ENCODE measurements around the gene FUOM. TPM values are rescaled to one million over a fixed set of nuclear protein-coding genes. Genes with fewer than 3 reads are reported as not detected.

The FUOM gene
- polyA plus RNA-seq, 1 donor from 2014 or later, result not detected

GRCh38 chr10:133359972-133360610 lies 2.3 kb upstream of the FUOM start (continued):
- TF ChIP-seq CTCF (IDR thresholded peaks at IDR 0.05; ENCODE audit: poor library complexity, severe bottlenecking) (no peak), RAD21 (conservative IDR thresholded peaks at IDR 0.05) (no peak)

DNA sequence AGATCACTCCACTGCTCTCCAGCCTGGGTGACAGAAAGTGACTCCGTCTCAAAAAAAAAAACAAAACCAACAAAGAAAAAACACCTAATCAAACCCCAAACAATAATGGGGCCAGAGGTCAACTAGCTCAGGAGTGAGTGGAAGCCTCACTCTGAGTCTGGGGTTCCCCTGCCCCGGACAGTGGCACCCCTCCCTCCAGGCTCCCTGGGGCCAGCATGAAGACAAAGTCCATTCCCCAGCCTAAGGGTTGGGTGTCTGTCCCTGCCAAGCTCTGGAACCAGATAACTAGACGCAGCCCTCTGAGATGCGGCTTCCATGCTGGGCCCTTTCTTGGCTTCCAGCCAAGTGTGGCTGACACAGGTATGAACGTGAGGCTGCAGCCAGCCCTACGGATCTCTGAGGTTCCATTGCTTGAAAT lies 1.7 kb upstream of the FUOM start:
- Histone ChIP-seq H3K9ac (ENCODE audit: low read length) (no peak overlapping the region), H3K9me3 (ENCODE audit: low read length) (peaks cover 2% of the 10 kb centered on the region), H3F3A (ENCODE audit: insufficient read depth, low read length, poor library complexity, severe bottlenecking) (no peaks in the 10 kb centered on the region), H3K4me2 (ENCODE audit: low read length) (no peak overlapping the region), H4K20me1 (ENCODE audit: insufficient read depth) (no peaks in the 10 kb centered on the region), H3K36me3 (ENCODE audit: insufficient read depth, low read length) (no peaks in the 10 kb centered on the region), H3K27ac (ENCODE audit: low read length) (no peak overlapping the region), H3K9me2 (ENCODE audit: insufficient read depth, low read length) (no peaks in the 10 kb centered on the region), H3K79me2 (replicated peaks; ENCODE audit: insufficient read depth, low read length) (no peaks in the 10 kb centered on the region), H2AFZ (ENCODE audit: low read depth, low read length) (no peak overlapping the region), H3K27me3 (ENCODE audit: insufficient read depth, low read depth, low read length) (no peaks in the 10 kb centered on the region), H3K4me3 (ENCODE audit: low read length) (no peak overlapping the region)
- TF ChIP-seq POLR2AphosphoS5 (IDR thresholded peaks at IDR 0.05), result no peak
- TF ChIP-seq MXI1 (conservative IDR thresholded peaks at IDR 0.05; ENCODE audit: poor library complexity, severe bottlenecking), result no peak
- TF ChIP-seq RAD21 (conservative IDR thresholded peaks at IDR 0.05), result no peak
- no peak for TF ChIP-seq SMC3 (conservative IDR thresholded peaks at IDR 0.05; ENCODE audit: poor library complexity)
- no peak for TF ChIP-seq TAF1 (IDR thresholded peaks at IDR 0.05; ENCODE audit: low read depth)
- TF ChIP-seq EP300 (conservative IDR thresholded peaks at IDR 0.05; ENCODE audit: poor library complexity, severe bottlenecking), result no peak
- TF ChIP-seq EZH2 (IDR thresholded peaks at IDR 0.05; ENCODE audit: borderline replicate concordance, insufficient read depth, low read length, poor library complexity, severe bottlenecking), result no peak

DNA sequence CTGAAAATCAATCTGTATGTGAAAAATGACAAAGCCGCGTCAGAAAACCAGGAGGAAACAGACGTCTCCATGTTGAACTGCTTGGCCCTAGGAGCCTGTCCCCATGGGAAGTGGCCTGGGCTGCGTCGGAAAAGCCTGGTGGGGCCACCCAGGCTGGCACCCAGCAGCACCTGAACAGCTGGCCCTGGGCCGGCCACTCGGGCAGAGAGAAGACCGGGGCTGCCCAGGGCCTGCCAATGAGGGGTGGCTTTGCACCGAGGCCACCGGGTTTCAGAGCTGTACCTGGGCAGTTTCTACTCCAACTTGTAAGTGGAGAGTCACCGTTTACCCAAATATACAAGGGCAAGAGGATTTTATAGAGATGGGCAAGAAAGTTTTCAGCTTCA lies 1.1 kb upstream of the FUOM start:
- no peaks in the 10 kb centered on the region for H3F3A ChIP-seq (ENCODE audit: insufficient read depth, low read length, poor library complexity, severe bottlenecking)
- no peak overlapping the region for H3K4me3 ChIP-seq (ENCODE audit: low read length)
- no peak for TF ChIP-seq POLR2AphosphoS5 (IDR thresholded peaks at IDR 0.05)
- TF ChIP-seq REST (IDR thresholded peaks at IDR 0.05; ENCODE audit: borderline replicate concordance), result no peak
- no peak for TF ChIP-seq CTCF (IDR thresholded peaks at IDR 0.05; ENCODE audit: poor library complexity, severe bottlenecking)
- TF ChIP-seq TAF1 (IDR thresholded peaks at IDR 0.05; ENCODE audit: low read depth), result no peak
- TF ChIP-seq EZH2 (IDR thresholded peaks at IDR 0.05; ENCODE audit: borderline replicate concordance, insufficient read depth, low read length, poor library complexity, severe bottlenecking), result no peak
- no peak for TF ChIP-seq SMC3 (conservative IDR thresholded peaks at IDR 0.05; ENCODE audit: poor library complexity)
- TF ChIP-seq MXI1 (conservative IDR thresholded peaks at IDR 0.05; ENCODE audit: poor library complexity, severe bottlenecking), result no peak
- TF ChIP-seq RAD21 (conservative IDR thresholded peaks at IDR 0.05), result no peak
- TF ChIP-seq EP300 (conservative IDR thresholded peaks at IDR 0.05; ENCODE audit: poor library complexity, severe bottlenecking), result no peak

More for the DNA sequence above, 1.1 kb upstream of the FUOM start:
- Histone ChIP-seq H3K9me2 (ENCODE audit: insufficient read depth, low read length) (no peaks in the 10 kb centered on the region), H3K36me3 (ENCODE audit: insufficient read depth, low read length) (no peaks in the 10 kb centered on the region), H2AFZ (ENCODE audit: low read depth, low read length) (no peak overlapping the region), H3K9ac (ENCODE audit: low read length) (no peak overlapping the region), H3K27me3 (ENCODE audit: insufficient read depth, low read depth, low read length) (no peaks in the 10 kb centered on the region), H3K79me2 (replicated peaks; ENCODE audit: insufficient read depth, low read length) (no peaks in the 10 kb centered on the region), H4K20me1 (ENCODE audit: insufficient read depth) (no peaks in the 10 kb centered on the region), H3K27ac (ENCODE audit: low read length) (no peak overlapping the region), H3K4me2 (ENCODE audit: low read length) (no peak overlapping the region), H3K9me3 (ENCODE audit: low read length) (peaks cover 2% of the 10 kb centered on the region)

Data from neural cell (in vitro differentiated cells).